ENCODE data around the gene EXOSC9. TPM values are rescaled to one million over a fixed set of nuclear protein-coding genes. Genes with fewer than 3 reads are reported as not detected.
"Not testable (repeated sequence)": the region's sequence is repeated elsewhere in the genome, so short reads cannot be mapped to it uniquely, and the experiment has no call there.

EXOSC9 gene
- total RNA-seq: 15.6 TPM
- long read RNA-seq, transcript EXOSC9-201 (12 exons, 1,481 nt): major isoform, 11 of 20 reads
- long read RNA-seq, partial matches to known transcripts: 1 of 20 reads
- long read RNA-seq, other reads (novel, unspliced or antisense): 5 of 20 reads

- H3K9me3 ChIP-seq: no peaks in the 10 kb centered on the region
- H3K36me3 ChIP-seq: peaks cover 37% of the 10 kb centered on the region
- intact Hi-C loops (cut with DNase I): no loop called here
- DNase-seq (peak; percentile 94), ATAC-seq (peak; percentile 96 to 97)
- no peaks in the 10 kb centered on the region for H3K27me3 ChIP-seq (ENCODE audit: low read depth)
- peaks cover 18% of the 10 kb centered on the region for H3K4me1 ChIP-seq
- TF ChIP-seq CTCF (IDR thresholded peaks at IDR 0.05): no peak
- peak within 1 kb of the TSS; percentile 82 for H3K4me3 ChIP-seq
- H3K27ac ChIP-seq: peak within 1 kb of the TSS; percentile 90
Measured at GRCh38 chr4:121800961-121801714, at the start of gene EXOSC9. EXOSC9 (plus strand) TSS chr4:121801323; CDS start chr4:121801425, 102 bp downstream.

GRCh38 chr4:121752142-121752541, 49.0 kb upstream of the EXOSC9 start:
- ATAC-seq; H3K4me3 ChIP-seq; DNase-seq; H3K36me3 ChIP-seq; H3K27me3 ChIP-seq (ENCODE audit: low read depth); intact Hi-C loops (cut with DNase I); H3K4me1 ChIP-seq; H3K27ac ChIP-seq; H3K9me3 ChIP-seq: not testable (repeated sequence)

GRCh38 chr4:121758925-121759568, 42.1 kb upstream of the EXOSC9 start:
- H3K4me3 ChIP-seq: no peak overlapping the region
- no peak for DNase-seq
- no peaks in the 10 kb centered on the region for H3K4me1 ChIP-seq
- no peaks in the 10 kb centered on the region for H3K9me3 ChIP-seq
- intact Hi-C loops (cut with DNase I): no loop called here
- no peaks in the 10 kb centered on the region for H3K36me3 ChIP-seq
- ATAC-seq: no peak
- peaks cover 4% of the 10 kb centered on the region for H3K27me3 ChIP-seq (ENCODE audit: low read depth)
- TF ChIP-seq CTCF (IDR thresholded peaks at IDR 0.05): no peak
- no peak overlapping the region for H3K27ac ChIP-seq

GRCh38 chr4:121760205-121760604, 40.9 kb upstream of the EXOSC9 start:
- H3K27me3 ChIP-seq (ENCODE audit: low read depth): peaks cover 16% of the 10 kb centered on the region
- H3K27ac ChIP-seq: no peak overlapping the region
- TF ChIP-seq CTCF (IDR thresholded peaks at IDR 0.05): no peak
- no peak for DNase-seq
- intact Hi-C loops (cut with DNase I): no loop called here
- peaks cover 5% of the 10 kb centered on the region for H3K4me1 ChIP-seq
- no peak for ATAC-seq
- no peaks in the 10 kb centered on the region for H3K9me3 ChIP-seq
- no peak overlapping the region for H3K4me3 ChIP-seq
- H3K36me3 ChIP-seq: no peaks in the 10 kb centered on the region

- Histone ChIP-seq H3K9me3 (no peaks in the 10 kb centered on the region), H3K27ac (no peak overlapping the region), H3K4me3 (peak overlapping the region; percentile 47), H3K27me3 (ENCODE audit: low read depth) (peaks cover 24% of the 10 kb centered on the region), H3K4me1 (peaks cover 5% of the 10 kb centered on the region), H3K36me3 (no peaks in the 10 kb centered on the region)
- ATAC-seq (no peak), DNase-seq (no peak)
- TF ChIP-seq CTCF (IDR thresholded peaks at IDR 0.05): no peak
- intact Hi-C loops (cut with DNase I): no loop called here
Measured at GRCh38 chr4:121764303-121764701, 36.8 kb upstream of the EXOSC9 start.

Data from lower lobe of right lung (tissue), 2 donors.